ENCODE results near the gene E2F7. TPM values are rescaled to one million over a fixed set of nuclear protein-coding genes. Genes with fewer than 3 reads are reported as not detected.

Gene E2F7
- total and polyA plus RNA-seq, 2 of the 13 experiments (the other 11 are each of a cell fraction or from before 2014, with no cell fraction given), result 1.7 to 7.3 TPM

DNA sequence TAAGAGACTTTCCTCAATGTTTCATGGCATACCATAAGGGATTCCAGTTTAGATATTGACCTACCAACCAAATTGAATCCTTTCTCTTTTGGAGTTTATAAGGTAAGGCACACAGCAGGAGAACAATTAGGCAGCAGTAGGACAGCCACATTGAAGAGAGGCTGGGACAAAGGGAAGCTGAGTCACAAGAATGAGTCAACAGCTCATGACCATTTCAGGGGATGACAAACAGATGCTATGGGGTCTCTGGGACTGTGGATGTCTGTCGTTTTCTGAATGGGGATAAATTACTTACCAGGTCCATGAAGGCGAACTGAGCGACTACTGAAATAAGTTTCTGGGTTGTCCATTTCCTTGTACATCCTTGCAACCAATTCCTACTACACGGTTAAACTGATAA is 48.6 kb upstream of the E2F7 start:
- Histone ChIP-seq H3K27ac (ENCODE audit: extremely low read length, insufficient read depth, low read length) (no peak overlapping the region), H3K9me3 (ENCODE audit: low read length) (no peaks in the 10 kb centered on the region), H3K4me2 (ENCODE audit: low read depth, low read length) (no peak overlapping the region), H2AFZ (ENCODE audit: low read length) (no peak overlapping the region), H3K4me1 (ENCODE audit: insufficient read depth, low read length) (no peaks in the 10 kb centered on the region), H3K4me3 (replicated peaks in 1 of 3; ENCODE audit: insufficient read depth in 1 of 3, low read depth in 2 of 3, low read length in 3 of 3) (no peak overlapping the region), H3K9ac (ENCODE audit: insufficient read depth, low read depth, low read length) (no peak overlapping the region), H3K27me3 (ENCODE audit: control insufficient read depth in 1 of 2, insufficient read depth in 2 of 2, low read length in 2 of 2) (no peaks in the 10 kb centered on the region), H4K20me1 (ENCODE audit: insufficient read depth, low read length) (no peaks in the 10 kb centered on the region), H3K79me2 (ENCODE audit: insufficient read depth, low read length) (no peaks in the 10 kb centered on the region), H3K36me3 (replicated peaks in 1 of 2; ENCODE audit: control insufficient read depth in 1 of 2, insufficient read depth in 2 of 2, low read length in 2 of 2) (no peaks in the 10 kb centered on the region)
- no peak for TF ChIP-seq FOXA1 (IDR thresholded peaks at IDR 0.05)
- no peak for TF ChIP-seq FOXA1 (CRISPR knock-in tag; IDR thresholded peaks at IDR 0.05)
- TF ChIP-seq, protein P1, sequence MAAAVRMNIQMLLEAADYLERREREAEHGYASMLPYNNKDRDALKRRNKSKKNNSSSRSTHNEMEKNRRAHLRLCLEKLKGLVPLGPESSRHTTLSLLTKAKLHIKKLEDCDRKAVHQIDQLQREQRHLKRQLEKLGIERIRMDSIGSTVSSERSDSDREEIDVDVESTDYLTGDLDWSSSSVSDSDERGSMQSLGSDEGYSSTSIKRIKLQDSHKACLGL (CRISPR knock-in tag; IDR thresholded peaks at IDR 0.05), result no peak
- TF ChIP-seq TBX3 (IDR thresholded peaks at IDR 0.05; ENCODE audit: borderline replicate concordance), result no peak
- no peak for TF ChIP-seq PRDM15 (CRISPR knock-in tag; IDR thresholded peaks at IDR 0.05)
- TF ChIP-seq SATB2 (CRISPR knock-in tag; IDR thresholded peaks at IDR 0.05), result no peak
- POLR2A ChIA-PET, result no interaction called here
- no peak for ATAC-seq
- 18% methylated on average over 4 of the region's 4 CpGs for WGBS (ENCODE audit: low lambda C conversion rate)
- FAIRE-seq, result no peak
- CTCF ChIA-PET (ENCODE audit: low intra/inter-chr PET ratio, low total read pairs), result no interaction called here
- no peak for DNase-seq (ENCODE audit: low spot score)
- no TSS peak for BruUV-seq (replicated peaks)
- in situ Hi-C loops (cut with HindIII; ENCODE audit: extremely low pct_ligation_motif_present, low pct_unique_long_range_greater_than_20kb), result no loop called here
- intact Hi-C loops (cut with micrococcal nuclease; ENCODE audit: unreplicated experiment), result no loop called here
